ENCODE measurements around the gene ZNF366.

ZNF366 gene

DNA sequence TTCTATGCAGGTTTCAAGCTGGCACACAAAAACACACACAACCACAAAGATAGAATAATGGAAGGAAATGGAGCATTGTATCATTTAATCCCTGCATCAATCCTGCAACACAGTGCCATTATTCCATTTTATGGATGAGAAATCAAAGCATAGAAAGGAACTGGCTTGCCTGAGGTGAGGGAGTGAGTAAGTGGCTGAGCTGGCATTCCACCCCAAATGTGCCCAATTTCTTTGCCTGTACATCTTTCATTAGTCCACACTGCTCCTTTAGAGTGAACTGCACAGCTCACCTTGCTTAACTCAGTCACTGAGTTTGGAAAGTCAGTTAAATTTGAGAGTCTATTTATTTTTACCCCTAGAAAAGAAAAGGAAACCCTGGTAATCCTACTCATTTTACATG is 28.9 kb downstream of the ZNF366 start:
- no peak overlapping the region for H3K9ac ChIP-seq
- no peak overlapping the region for H3K4me2 ChIP-seq (ENCODE audit: low read length)
- no peak overlapping the region for H3K27ac ChIP-seq
- no peaks in the 10 kb centered on the region for H3K79me2 ChIP-seq
- H3K9me3 ChIP-seq (ENCODE audit: control insufficient read depth, low read length) = no peaks in the 10 kb centered on the region
- no peak overlapping the region for H3K4me3 ChIP-seq (ENCODE audit: low read depth, low read length)
- TF ChIP-seq, protein P1, sequence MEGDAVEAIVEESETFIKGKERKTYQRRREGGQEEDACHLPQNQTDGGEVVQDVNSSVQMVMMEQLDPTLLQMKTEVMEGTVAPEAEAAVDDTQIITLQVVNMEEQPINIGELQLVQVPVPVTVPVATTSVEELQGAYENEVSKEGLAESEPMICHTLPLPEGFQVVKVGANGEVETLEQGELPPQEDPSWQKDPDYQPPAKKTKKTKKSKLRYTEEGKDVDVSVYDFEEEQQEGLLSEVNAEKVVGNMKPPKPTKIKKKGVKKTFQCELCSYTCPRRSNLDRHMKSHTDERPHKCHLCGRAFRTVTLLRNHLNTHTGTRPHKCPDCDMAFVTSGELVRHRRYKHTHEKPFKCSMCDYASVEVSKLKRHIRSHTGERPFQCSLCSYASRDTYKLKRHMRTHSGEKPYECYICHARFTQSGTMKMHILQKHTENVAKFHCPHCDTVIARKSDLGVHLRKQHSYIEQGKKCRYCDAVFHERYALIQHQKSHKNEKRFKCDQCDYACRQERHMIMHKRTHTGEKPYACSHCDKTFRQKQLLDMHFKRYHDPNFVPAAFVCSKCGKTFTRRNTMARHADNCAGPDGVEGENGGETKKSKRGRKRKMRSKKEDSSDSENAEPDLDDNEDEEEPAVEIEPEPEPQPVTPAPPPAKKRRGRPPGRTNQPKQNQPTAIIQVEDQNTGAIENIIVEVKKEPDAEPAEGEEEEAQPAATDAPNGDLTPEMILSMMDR (IDR thresholded peaks at IDR 0.05) = no peak
- H2AFZ ChIP-seq = no peak overlapping the region
- no peaks in the 10 kb centered on the region for H3K27me3 ChIP-seq (ENCODE audit: control insufficient read depth, insufficient read depth, low read length)
- no peaks in the 10 kb centered on the region for H3K36me3 ChIP-seq (ENCODE audit: control insufficient read depth, insufficient read depth, low read length)
- no peaks in the 10 kb centered on the region for H3K4me1 ChIP-seq

DNA sequence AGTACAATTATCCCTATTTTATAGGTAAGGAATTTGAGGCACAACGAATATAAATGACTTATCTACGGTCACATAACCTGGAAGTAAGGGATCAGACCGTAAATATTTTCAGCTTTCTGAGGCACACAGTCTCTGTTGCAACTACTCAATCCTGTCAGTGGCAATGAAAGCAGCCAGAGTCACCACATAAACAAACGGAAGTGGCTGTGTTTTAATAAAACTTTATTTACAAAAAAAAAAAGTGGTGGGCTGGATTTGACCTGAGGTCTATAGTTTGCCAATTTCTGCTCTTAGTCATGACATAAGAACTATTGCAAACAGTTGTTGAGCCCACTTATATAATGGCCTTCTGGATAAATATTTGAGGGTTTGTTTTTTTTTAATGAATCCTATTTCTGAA is 29.6 kb downstream of the ZNF366 start:
- Histone ChIP-seq H3K4me3 (ENCODE audit: low read depth, low read length) (no peak overlapping the region), H3K27ac (no peak overlapping the region), H2AFZ (no peak overlapping the region), H3K79me2 (no peaks in the 10 kb centered on the region), H3K9me3 (ENCODE audit: control insufficient read depth, low read length) (no peaks in the 10 kb centered on the region), H3K4me2 (ENCODE audit: low read length) (no peak overlapping the region), H3K36me3 (ENCODE audit: control insufficient read depth, insufficient read depth, low read length) (no peaks in the 10 kb centered on the region), H3K9ac (no peak overlapping the region), H3K27me3 (ENCODE audit: control insufficient read depth, insufficient read depth, low read length) (no peaks in the 10 kb centered on the region), H3K4me1 (no peaks in the 10 kb centered on the region)
- TF ChIP-seq, protein P1 (IDR thresholded peaks at IDR 0.05) = no peak

DNA sequence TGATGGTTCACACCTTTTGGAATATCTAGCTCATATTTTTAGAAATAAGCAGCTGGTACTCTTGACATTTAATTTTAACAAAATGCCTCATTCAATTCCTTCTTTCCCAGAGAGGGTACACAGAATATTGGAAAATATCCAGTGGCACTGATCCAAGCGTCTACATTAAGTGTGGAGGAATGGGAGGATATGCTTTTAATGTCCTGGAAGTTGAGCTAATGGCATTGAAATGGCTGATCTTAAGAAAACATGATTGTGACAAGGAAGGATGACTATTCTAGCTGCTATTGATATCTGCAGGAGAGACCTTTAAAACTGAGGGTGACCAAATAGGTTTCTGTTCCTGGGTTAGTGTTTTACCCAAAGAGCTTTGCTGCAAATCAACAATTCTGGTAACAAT is 30.0 kb downstream of the ZNF366 start:
- Histone ChIP-seq H3K36me3 (ENCODE audit: control insufficient read depth, insufficient read depth, low read length) (no peaks in the 10 kb centered on the region), H3K9ac (no peak overlapping the region), H3K9me3 (ENCODE audit: control insufficient read depth, low read length) (no peaks in the 10 kb centered on the region), H3K27ac (no peak overlapping the region), H3K4me2 (ENCODE audit: low read length) (no peak overlapping the region), H3K4me3 (ENCODE audit: low read depth, low read length) (no peak overlapping the region), H2AFZ (no peak overlapping the region), H3K79me2 (no peaks in the 10 kb centered on the region), H3K4me1 (no peaks in the 10 kb centered on the region), H3K27me3 (ENCODE audit: control insufficient read depth, insufficient read depth, low read length) (no peaks in the 10 kb centered on the region)
- TF ChIP-seq, protein P1 (IDR thresholded peaks at IDR 0.05) = no peak

DNA sequence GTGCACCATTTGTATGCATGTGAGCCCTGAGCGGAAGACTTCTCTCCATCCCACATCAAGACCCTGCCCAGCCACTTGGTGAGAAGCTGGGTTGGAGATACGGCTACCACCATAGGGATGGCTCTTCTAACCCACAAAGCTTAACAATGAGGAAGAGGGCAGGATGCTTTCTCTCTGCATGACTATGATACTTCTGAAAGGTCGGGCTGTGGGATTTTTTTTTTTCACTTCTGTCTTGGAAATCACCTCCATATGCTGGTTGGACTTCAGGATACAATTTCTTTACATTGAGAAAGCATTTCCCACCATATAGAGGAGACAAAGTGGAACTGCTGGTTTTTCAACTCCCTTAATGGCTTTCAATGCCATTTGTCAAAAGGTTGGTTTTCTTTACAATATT is 30.5 kb downstream of the ZNF366 start:
- H3K27me3 ChIP-seq (ENCODE audit: control insufficient read depth, insufficient read depth, low read length) = no peaks in the 10 kb centered on the region
- no peak overlapping the region for H3K4me3 ChIP-seq (ENCODE audit: low read depth, low read length)
- no peaks in the 10 kb centered on the region for H3K4me1 ChIP-seq
- no peak overlapping the region for H3K9ac ChIP-seq
- TF ChIP-seq, protein P1 (IDR thresholded peaks at IDR 0.05) = no peak
- H3K9me3 ChIP-seq (ENCODE audit: control insufficient read depth, low read length) = no peaks in the 10 kb centered on the region
- no peak overlapping the region for H2AFZ ChIP-seq
- no peaks in the 10 kb centered on the region for H3K79me2 ChIP-seq
- H3K4me2 ChIP-seq (ENCODE audit: low read length) = no peak overlapping the region
- H3K27ac ChIP-seq = no peak overlapping the region
- no peaks in the 10 kb centered on the region for H3K36me3 ChIP-seq (ENCODE audit: control insufficient read depth, insufficient read depth, low read length)

DNA sequence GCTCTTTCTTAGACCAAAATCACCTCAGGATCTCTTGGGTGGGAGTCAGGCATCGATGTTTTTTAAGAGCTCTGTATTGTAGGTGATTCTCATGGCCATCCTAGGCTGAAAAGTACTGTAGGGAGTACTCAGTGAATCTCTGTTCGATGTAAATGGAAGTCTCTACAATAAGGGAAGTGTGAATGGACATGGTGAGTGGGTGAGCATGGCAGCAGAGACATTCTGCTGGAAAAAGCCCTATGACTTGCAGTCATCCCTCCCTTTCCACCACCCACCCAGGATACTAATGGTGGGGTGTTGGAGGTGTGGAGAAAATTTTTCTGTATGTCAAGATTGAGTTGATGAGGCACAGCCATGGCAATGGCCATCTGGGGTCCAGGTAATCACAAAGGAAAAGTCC is 30.9 kb downstream of the ZNF366 start:
- no peak overlapping the region for H3K9ac ChIP-seq
- H3K27me3 ChIP-seq (ENCODE audit: control insufficient read depth, insufficient read depth, low read length) = no peaks in the 10 kb centered on the region
- TF ChIP-seq, protein P1 (IDR thresholded peaks at IDR 0.05) = no peak
- no peak overlapping the region for H2AFZ ChIP-seq
- H3K4me2 ChIP-seq (ENCODE audit: low read length) = no peak overlapping the region
- H3K4me1 ChIP-seq = no peaks in the 10 kb centered on the region
- H3K4me3 ChIP-seq (ENCODE audit: low read depth, low read length) = no peak overlapping the region
- no peaks in the 10 kb centered on the region for H3K79me2 ChIP-seq
- H3K27ac ChIP-seq = no peak overlapping the region
- no peaks in the 10 kb centered on the region for H3K9me3 ChIP-seq (ENCODE audit: control insufficient read depth, low read length)
- no peaks in the 10 kb centered on the region for H3K36me3 ChIP-seq (ENCODE audit: control insufficient read depth, insufficient read depth, low read length)
